ENCODE data around the gene COL9A1.

DNA sequence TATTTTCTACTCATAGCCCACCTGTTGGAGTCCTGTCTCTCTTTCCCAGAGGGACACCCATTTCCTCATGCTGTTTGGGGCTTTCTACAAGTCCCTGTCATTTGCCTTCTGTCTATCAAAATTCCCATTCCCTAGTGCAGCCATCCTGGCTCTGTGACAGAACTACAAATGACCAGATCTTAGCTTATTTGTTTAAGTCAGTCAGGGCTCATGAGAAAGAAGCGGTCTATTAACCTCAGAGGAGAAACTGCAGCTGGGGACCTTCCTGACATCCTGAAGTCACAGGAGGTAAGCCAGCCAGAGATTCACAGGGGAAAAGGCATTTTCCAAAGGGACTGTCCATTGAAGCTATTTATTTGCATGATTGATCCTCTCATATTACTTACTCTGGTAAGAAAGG is 1.7 kb upstream of the COL9A1 start:
- no peak for TF ChIP-seq CTCF (IDR thresholded peaks at IDR 0.05; ENCODE audit: low read depth, low read length, poor library complexity, severe bottlenecking)
- TF ChIP-seq EZH2phosphoT487 (IDR thresholded peaks at IDR 0.05; ENCODE audit: borderline replicate concordance, low read length): no peak
